ENCODE measurements around the gene KHNYN.
"Not testable (repeated sequence)": the region's sequence is repeated elsewhere in the genome, so short reads cannot be mapped to it uniquely, and the experiment has no call there.

KHNYN gene

DNA sequence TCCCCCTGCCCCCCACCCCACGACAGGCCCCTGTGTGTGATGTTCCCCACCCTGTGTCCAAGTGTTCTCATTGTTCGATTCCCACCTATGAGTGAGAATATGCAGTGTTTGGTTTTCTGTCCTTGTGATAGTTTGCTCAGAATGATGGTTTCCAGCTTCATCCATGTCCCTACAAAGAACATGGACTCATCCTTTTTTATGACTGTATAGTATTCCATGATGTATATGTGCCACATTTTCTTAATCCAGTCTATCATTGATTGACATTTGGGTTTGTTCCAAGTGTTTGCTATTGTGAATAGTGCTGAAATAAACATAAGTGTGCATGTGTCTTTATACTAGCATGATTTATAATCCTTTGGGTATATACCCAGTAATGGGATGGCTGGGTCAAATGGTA is 40.7 kb downstream of the KHNYN start:
- not testable (repeated sequence) for H3K27me3 ChIP-seq (ENCODE audit: control insufficient read depth in 2 of 2, insufficient read depth in 2 of 2, low read length in 2 of 2); H3K36me3 ChIP-seq (ENCODE audit: control insufficient read depth in 2 of 2, insufficient read depth in 2 of 2, low read length in 2 of 2); H3K9me3 ChIP-seq (ENCODE audit: control insufficient read depth in 2 of 2, low read length in 2 of 2); H3K9ac ChIP-seq (ENCODE audit: low read depth in 1 of 2, low read length in 2 of 2); H3K4me1 ChIP-seq (ENCODE audit: control insufficient read depth in 2 of 2, insufficient read depth in 2 of 2, low read length in 2 of 2); H3K27ac ChIP-seq (ENCODE audit: low read depth in 2 of 2, low read length in 2 of 2); H3K4me3 ChIP-seq (ENCODE audit: low read length in 2 of 2)

DNA sequence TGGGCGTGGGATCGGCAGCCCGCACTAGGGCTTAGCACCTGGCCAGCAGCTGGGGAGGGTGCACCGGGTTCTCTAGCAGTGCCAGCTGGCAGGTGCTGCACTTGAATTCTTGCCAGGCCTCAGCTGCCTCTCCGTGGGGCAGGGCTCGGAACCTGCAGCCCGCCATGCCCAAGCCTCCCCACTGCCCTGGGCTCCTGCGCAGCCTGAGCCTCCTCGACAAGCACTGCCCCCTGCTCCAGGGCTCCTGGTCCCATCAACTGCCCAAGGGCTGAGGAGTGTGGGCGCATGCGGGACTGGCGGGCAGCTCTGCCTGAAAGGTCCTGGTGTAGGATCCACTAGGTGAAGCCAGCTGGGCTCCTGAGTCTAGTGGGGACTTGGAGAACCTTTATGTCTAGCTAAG is 43.5 kb downstream of the KHNYN start:
- no peak overlapping the region for H3K27ac ChIP-seq (ENCODE audit: low read depth in 2 of 2, low read length in 2 of 2)
- H3K9me3 ChIP-seq (ENCODE audit: control insufficient read depth in 2 of 2, low read length in 2 of 2), result no peaks in the 10 kb centered on the region
- no peak overlapping the region for H3K4me3 ChIP-seq (ENCODE audit: low read length in 2 of 2)
- no peaks in the 10 kb centered on the region for H3K36me3 ChIP-seq (ENCODE audit: control insufficient read depth in 2 of 2, insufficient read depth in 2 of 2, low read length in 2 of 2)
- H3K9ac ChIP-seq (ENCODE audit: low read depth in 1 of 2, low read length in 2 of 2), result no peak overlapping the region
- H3K27me3 ChIP-seq (ENCODE audit: control insufficient read depth in 2 of 2, insufficient read depth in 2 of 2, low read length in 2 of 2), result no peaks in the 10 kb centered on the region
- H3K4me1 ChIP-seq (ENCODE audit: control insufficient read depth in 2 of 2, insufficient read depth in 2 of 2, low read length in 2 of 2), result no peaks in the 10 kb centered on the region

GRCh38 chr14:24475261-24475660 is 45.5 kb downstream of the KHNYN start:
- H3K9me3 ChIP-seq (ENCODE audit: control insufficient read depth in 2 of 2, low read length in 2 of 2), result no peaks in the 10 kb centered on the region

GRCh38 chr14:24479999-24480398 is 50.2 kb downstream of the KHNYN start:
- not testable (repeated sequence) for H3K4me1 ChIP-seq (ENCODE audit: control insufficient read depth in 2 of 2, insufficient read depth in 2 of 2, low read length in 2 of 2); H3K9ac ChIP-seq (ENCODE audit: low read depth in 1 of 2, low read length in 2 of 2); H3K4me3 ChIP-seq (ENCODE audit: low read length in 2 of 2)

More at GRCh38 chr14:24475261-24475660, 45.5 kb downstream of the KHNYN start:
- H3K9ac ChIP-seq (ENCODE audit: low read depth in 1 of 2, low read length in 2 of 2), result no peak overlapping the region
- no peaks in the 10 kb centered on the region for H3K27me3 ChIP-seq (ENCODE audit: control insufficient read depth in 2 of 2, insufficient read depth in 2 of 2, low read length in 2 of 2)
- no peak overlapping the region for H3K27ac ChIP-seq (ENCODE audit: low read depth in 2 of 2, low read length in 2 of 2)
- no peak overlapping the region for H3K4me3 ChIP-seq (ENCODE audit: low read length in 2 of 2)
- H3K36me3 ChIP-seq (ENCODE audit: control insufficient read depth in 2 of 2, insufficient read depth in 2 of 2, low read length in 2 of 2), result no peaks in the 10 kb centered on the region
- no peaks in the 10 kb centered on the region for H3K4me1 ChIP-seq (ENCODE audit: control insufficient read depth in 2 of 2, insufficient read depth in 2 of 2, low read length in 2 of 2)

DNA sequence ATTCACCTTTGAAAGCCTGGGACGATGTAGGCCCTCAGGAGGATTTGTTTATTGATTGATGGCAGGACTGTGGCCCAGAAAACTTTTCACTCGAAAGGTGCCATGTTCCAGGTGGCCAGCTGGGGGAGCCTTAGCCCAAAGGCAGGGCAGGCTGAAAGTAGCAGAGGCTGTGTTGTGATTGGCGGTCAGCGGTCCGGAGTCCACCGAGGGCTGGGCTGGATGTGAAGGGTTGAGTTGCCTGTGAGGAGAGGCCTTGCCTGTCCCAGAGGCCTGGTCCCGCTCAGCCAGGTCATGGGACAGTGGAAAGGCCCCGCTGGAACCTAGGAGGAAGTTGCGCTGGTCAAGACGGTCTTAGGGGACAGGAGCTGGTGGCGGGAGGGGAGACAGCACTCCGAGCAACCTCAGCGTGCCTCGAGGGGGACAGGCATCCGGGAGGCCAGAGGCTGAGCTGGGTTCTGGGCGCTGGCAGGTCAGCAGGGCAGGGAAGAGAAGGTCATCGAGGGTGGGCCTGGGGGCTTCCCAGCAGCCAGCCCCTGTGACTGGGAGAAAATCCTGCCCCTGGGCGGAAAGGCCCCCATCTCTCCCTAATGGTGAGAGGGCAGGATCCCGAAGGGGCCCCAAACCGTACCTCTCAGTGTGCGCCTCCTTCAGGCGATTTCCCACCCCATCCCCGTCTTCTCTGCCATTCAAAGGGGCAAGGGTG is 52.0 kb downstream of the KHNYN start:
- no peaks in the 10 kb centered on the region for H3K36me3 ChIP-seq (ENCODE audit: control insufficient read depth in 2 of 2, insufficient read depth in 2 of 2, low read length in 2 of 2)
- no peak overlapping the region for H3K27ac ChIP-seq (ENCODE audit: low read depth in 2 of 2, low read length in 2 of 2)
- no peak overlapping the region for H3K9ac ChIP-seq (ENCODE audit: low read depth in 1 of 2, low read length in 2 of 2)
- H3K4me3 ChIP-seq (ENCODE audit: low read length in 2 of 2), result no peak overlapping the region
- no peaks in the 10 kb centered on the region for H3K27me3 ChIP-seq (ENCODE audit: control insufficient read depth in 2 of 2, insufficient read depth in 2 of 2, low read length in 2 of 2)
- no peaks in the 10 kb centered on the region for H3K9me3 ChIP-seq (ENCODE audit: control insufficient read depth in 2 of 2, low read length in 2 of 2)
- H3K4me1 ChIP-seq (ENCODE audit: control insufficient read depth in 2 of 2, insufficient read depth in 2 of 2, low read length in 2 of 2), result no peaks in the 10 kb centered on the region

More at GRCh38 chr14:24479999-24480398, 50.2 kb downstream of the KHNYN start:
- not testable (repeated sequence) for H3K27ac ChIP-seq (ENCODE audit: low read depth in 2 of 2, low read length in 2 of 2); H3K36me3 ChIP-seq (ENCODE audit: control insufficient read depth in 2 of 2, insufficient read depth in 2 of 2, low read length in 2 of 2); H3K9me3 ChIP-seq (ENCODE audit: control insufficient read depth in 2 of 2, low read length in 2 of 2); H3K27me3 ChIP-seq (ENCODE audit: control insufficient read depth in 2 of 2, insufficient read depth in 2 of 2, low read length in 2 of 2)

- not testable (repeated sequence) for H3K36me3 ChIP-seq (ENCODE audit: control insufficient read depth in 2 of 2, insufficient read depth in 2 of 2, low read length in 2 of 2); H3K4me3 ChIP-seq (ENCODE audit: low read length in 2 of 2); H3K9ac ChIP-seq (ENCODE audit: low read depth in 1 of 2, low read length in 2 of 2); H3K27me3 ChIP-seq (ENCODE audit: control insufficient read depth in 2 of 2, insufficient read depth in 2 of 2, low read length in 2 of 2); H3K4me1 ChIP-seq (ENCODE audit: control insufficient read depth in 2 of 2, insufficient read depth in 2 of 2, low read length in 2 of 2); H3K9me3 ChIP-seq (ENCODE audit: control insufficient read depth in 2 of 2, low read length in 2 of 2); H3K27ac ChIP-seq (ENCODE audit: low read depth in 2 of 2, low read length in 2 of 2)
Observed at GRCh38 chr14:24482699-24483303, 53.0 kb downstream of the KHNYN start.

DNA sequence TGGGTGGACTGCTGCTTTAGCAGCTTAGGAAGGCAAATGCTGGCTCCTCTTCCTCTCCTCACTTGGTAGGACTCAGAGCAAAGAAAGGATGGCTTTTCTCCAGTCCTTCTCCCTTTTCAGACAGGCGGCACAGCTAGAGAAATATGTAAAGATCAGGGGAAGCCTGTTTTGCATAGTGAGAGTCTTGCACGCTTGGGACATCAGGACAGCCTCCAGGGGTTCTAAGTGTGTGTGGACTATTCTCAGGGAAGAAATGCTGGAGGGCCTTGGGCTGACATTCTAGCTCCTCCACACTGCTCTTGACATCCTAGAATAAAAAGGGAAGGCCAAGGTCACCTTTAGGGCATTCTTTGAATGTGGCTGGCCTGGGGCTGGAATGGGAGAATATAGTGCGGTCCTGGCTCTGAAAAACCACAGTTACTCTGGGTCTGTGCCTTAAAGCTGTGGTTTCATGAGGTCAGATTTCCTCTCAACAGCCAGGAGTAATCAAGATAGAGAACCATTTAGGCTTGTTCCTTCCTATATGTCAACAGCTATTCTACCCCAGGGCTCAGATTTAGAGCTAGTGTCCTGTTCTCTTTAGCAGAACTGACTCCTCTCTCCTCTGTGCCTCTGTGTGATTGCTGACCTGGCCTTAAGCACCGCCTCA is 54.0 kb downstream of the KHNYN start:
- H3K27me3 ChIP-seq (ENCODE audit: control insufficient read depth in 2 of 2, insufficient read depth in 2 of 2, low read length in 2 of 2), result no peaks in the 10 kb centered on the region
- no peak overlapping the region for H3K9ac ChIP-seq (ENCODE audit: low read depth in 1 of 2, low read length in 2 of 2)
- H3K27ac ChIP-seq (ENCODE audit: low read depth in 2 of 2, low read length in 2 of 2), result no peak overlapping the region
- H3K4me3 ChIP-seq (ENCODE audit: low read length in 2 of 2), result no peak overlapping the region
- no peaks in the 10 kb centered on the region for H3K4me1 ChIP-seq (ENCODE audit: control insufficient read depth in 2 of 2, insufficient read depth in 2 of 2, low read length in 2 of 2)
- no peaks in the 10 kb centered on the region for H3K9me3 ChIP-seq (ENCODE audit: control insufficient read depth in 2 of 2, low read length in 2 of 2)
- H3K36me3 ChIP-seq (ENCODE audit: control insufficient read depth in 2 of 2, insufficient read depth in 2 of 2, low read length in 2 of 2), result no peaks in the 10 kb centered on the region
